Measurements from ENCODE around the gene TPSD1. TPM values are rescaled to one million over a fixed set of nuclear protein-coding genes. Genes with fewer than 3 reads are reported as not detected.
"Not testable (repeated sequence)": the region's sequence is repeated elsewhere in the genome, so short reads cannot be mapped to it uniquely, and the experiment has no call there.

TPSD1 gene
- total RNA-seq, 1 experiment from 2014 or later, result 0.31 TPM

GRCh38 chr16:1229476-1229875 lies 26.4 kb upstream of the TPSD1 start:
- H3K27ac Mint-ChIP-seq; H3K27me3 Mint-ChIP-seq (ENCODE audit: low read depth); H3K4me3 Mint-ChIP-seq; ATAC-seq; H3K9me3 Mint-ChIP-seq; H3K36me3 Mint-ChIP-seq; CTCF ChIA-PET; DNase-seq (ENCODE audit: low spot score); H3K4me1 Mint-ChIP-seq; POLR2A ChIA-PET: not testable (repeated sequence)

- POLR2A ChIA-PET; H3K9me3 Mint-ChIP-seq; CTCF ChIA-PET; ATAC-seq; H3K4me1 Mint-ChIP-seq; H3K4me3 Mint-ChIP-seq; H3K27ac Mint-ChIP-seq; H3K27me3 Mint-ChIP-seq (ENCODE audit: low read depth); DNase-seq (ENCODE audit: low spot score); H3K36me3 Mint-ChIP-seq: not testable (repeated sequence)
These were observed 25.8 kb upstream of the TPSD1 start, which contains the start of gene TPSB2 for GRCh38 chr16:1230084-1230470. Gene TPSB2 (minus strand): TSS chr16:1230184. CDS start chr16:1229951, 233 bp downstream.

GRCh38 chr16:1230471-1231212 lies 25.2 kb upstream of the TPSD1 start:
- H3K4me3 Mint-ChIP-seq; H3K9me3 Mint-ChIP-seq; POLR2A ChIA-PET; CTCF ChIA-PET; H3K27me3 Mint-ChIP-seq (ENCODE audit: low read depth); ATAC-seq; H3K27ac Mint-ChIP-seq; H3K4me1 Mint-ChIP-seq; H3K36me3 Mint-ChIP-seq; DNase-seq (ENCODE audit: low spot score): not testable (repeated sequence)

GRCh38 chr16:1231301-1231700 lies 24.6 kb upstream of the TPSD1 start:
- H3K4me1 Mint-ChIP-seq; H3K27ac Mint-ChIP-seq; H3K27me3 Mint-ChIP-seq (ENCODE audit: low read depth); DNase-seq (ENCODE audit: low spot score); ATAC-seq; POLR2A ChIA-PET; H3K9me3 Mint-ChIP-seq; H3K36me3 Mint-ChIP-seq; H3K4me3 Mint-ChIP-seq; CTCF ChIA-PET: not testable (repeated sequence)

GRCh38 chr16:1232049-1232748 lies 23.7 kb upstream of the TPSD1 start:
- peak; percentile 73 for ATAC-seq
- DNase-seq (ENCODE audit: low spot score); H3K27me3 Mint-ChIP-seq (ENCODE audit: low read depth); H3K4me1 Mint-ChIP-seq; H3K4me3 Mint-ChIP-seq; H3K36me3 Mint-ChIP-seq; H3K27ac Mint-ChIP-seq; CTCF ChIA-PET; H3K9me3 Mint-ChIP-seq; POLR2A ChIA-PET: not testable (repeated sequence)

- not testable (repeated sequence) for H3K9me3 Mint-ChIP-seq
These were observed 19.2 kb upstream of the TPSD1 start for GRCh38 chr16:1236659-1237058.

GRCh38 chr16:1237990-1238389 lies 17.9 kb upstream of the TPSD1 start:
- Mint-ChIP-seq H3K27me3 (ENCODE audit: low read depth) (peaks cover 7% of the 10 kb centered on the region), H3K4me3 (no peak overlapping the region), H3K4me1 (no peaks in the 10 kb centered on the region; the same call in none of the 2 replicates), H3K9me3 (peaks cover 5% of the 10 kb centered on the region), H3K36me3 (no peaks in the 10 kb centered on the region), H3K27ac (0 out of 2 replicates have a peak overlapping the region, but pooled peaks have one; percentile 36)
- DNase-seq (ENCODE audit: low spot score), result no peak
- ATAC-seq, result no peak
- ChIA-PET CTCF (no interaction called here), POLR2A (no interaction called here)
- TF ChIP-seq ZNF263 (CRISPR knock-in tag; IDR thresholded peaks at IDR 0.05; ENCODE audit: low read depth) (no peak), MXD4 (CRISPR knock-in tag; IDR thresholded peaks at IDR 0.05; ENCODE audit: borderline replicate concordance) (no peak)

More at GRCh38 chr16:1236659-1237058, 19.2 kb upstream of the TPSD1 start:
- DNase-seq (ENCODE audit: low spot score); H3K27ac Mint-ChIP-seq; H3K36me3 Mint-ChIP-seq; POLR2A ChIA-PET; H3K27me3 Mint-ChIP-seq (ENCODE audit: low read depth); H3K4me3 Mint-ChIP-seq; CTCF ChIA-PET; H3K4me1 Mint-ChIP-seq: not testable (repeated sequence)
- peak; percentile 69 for ATAC-seq

- ATAC-seq, result peak; percentile 17
- H3K27ac Mint-ChIP-seq; DNase-seq (ENCODE audit: low spot score); POLR2A ChIA-PET; H3K4me3 Mint-ChIP-seq; H3K36me3 Mint-ChIP-seq; CTCF ChIA-PET; H3K4me1 Mint-ChIP-seq; H3K27me3 Mint-ChIP-seq (ENCODE audit: low read depth); H3K9me3 Mint-ChIP-seq: not testable (repeated sequence)
These were observed 17.0 kb upstream of the TPSD1 start for GRCh38 chr16:1238909-1239308.

- CTCF ChIA-PET; ATAC-seq; H3K4me1 Mint-ChIP-seq; POLR2A ChIA-PET; H3K4me3 Mint-ChIP-seq; H3K9me3 Mint-ChIP-seq; H3K27me3 Mint-ChIP-seq (ENCODE audit: low read depth); H3K36me3 Mint-ChIP-seq; H3K27ac Mint-ChIP-seq: not testable (repeated sequence)
- DNase-seq (ENCODE audit: low spot score), result peak; percentile 10
These were observed 16.3 kb upstream of the TPSD1 start for GRCh38 chr16:1239575-1239974.

GRCh38 chr16:1240436-1240835 lies 15.4 kb upstream of the TPSD1 start, which contains the start of gene TPSAB1:
Gene TPSAB1 (plus strand): TSS chr16:1240705. CDS start chr16:1240939, 234 bp downstream.
- POLR2A ChIA-PET, ATAC-seq, H3K4me1 Mint-ChIP-seq, H3K9me3 Mint-ChIP-seq, CTCF ChIA-PET, H3K27ac Mint-ChIP-seq, H3K4me3 Mint-ChIP-seq, H3K36me3 Mint-ChIP-seq: not testable (repeated sequence)
- peak; percentile 5 for DNase-seq (ENCODE audit: low spot score)
- H3K27me3 Mint-ChIP-seq (ENCODE audit: low read depth), result peaks cover 10% of the 10 kb centered on the region

GRCh38 chr16:1241081-1241480 lies 14.8 kb upstream of the TPSD1 start:
- CTCF ChIA-PET, H3K36me3 Mint-ChIP-seq, H3K9me3 Mint-ChIP-seq, H3K4me1 Mint-ChIP-seq, H3K27ac Mint-ChIP-seq, POLR2A ChIA-PET, ATAC-seq, H3K4me3 Mint-ChIP-seq: not testable (repeated sequence)
- peak; percentile 0 for DNase-seq (ENCODE audit: low spot score)
- H3K27me3 Mint-ChIP-seq (ENCODE audit: low read depth), result peaks cover 15% of the 10 kb centered on the region

- POLR2A ChIA-PET; H3K9me3 Mint-ChIP-seq; H3K4me3 Mint-ChIP-seq; CTCF ChIA-PET; H3K36me3 Mint-ChIP-seq; H3K27ac Mint-ChIP-seq; H3K4me1 Mint-ChIP-seq; DNase-seq (ENCODE audit: low spot score); ATAC-seq: not testable (repeated sequence)
- peaks cover 28% of the 10 kb centered on the region for H3K27me3 Mint-ChIP-seq (ENCODE audit: low read depth)
These were observed 12.5 kb upstream of the TPSD1 start for GRCh38 chr16:1243363-1243762.

Measured in WTC11 (cell line).